Vagina (tissue), 2 donors: ENCODE data around the gene INPP5K. TPM values are rescaled to one million over a fixed set of nuclear protein-coding genes. Genes with fewer than 3 reads are reported as not detected.

Experiments
- DNase-seq, 2 donors: peaks; one replicate each; pipeline ENCODE4 v3.0.0-alpha.2; 2017; ENCODE audit errors: extremely low spot score in 2 of 2
- H3K27ac ChIP-seq: fragments of 200-600 bp; sonication (generic); one replicate; pipeline ENCODE4 v1.5.1; 2019
- H3K27me3 ChIP-seq: fragments of 200-600 bp; sonication (generic); one replicate; pipeline ENCODE4 v1.5.1; 2019
- H3K36me3 ChIP-seq, 2 donors: fragments of 200-600 bp; sonication (generic); one replicate each; pipeline ENCODE4 v1.5.1; 2017 to 2019
- H3K4me1 ChIP-seq: fragments of 200-600 bp; sonication (generic); one replicate; pipeline ENCODE4 v1.5.1; 2019
- H3K4me3 ChIP-seq, 2 donors: fragments of 200-600 bp; sonication (generic); 1 replicate in 1 of 2; 2 replicates in 1 of 2; pipeline ENCODE4 v1.5.1; 2016 to 2019
- H3K9me3 ChIP-seq: fragments of 200-600 bp; sonication (generic); one replicate; pipeline ENCODE4 v1.5.1; 2019
- POLR2A ChIP-seq, 2 donors: fragments of 450-650 bp; IDR thresholded peaks; one replicate each; pipeline ENCODE4 v1.6.1; 2017; ENCODE audit warnings: antibody characterized with exemption in 2 of 2, mild to moderate bottlenecking in 2 of 2, moderate library complexity in 2 of 2
- POLR2AphosphoS5 ChIP-seq, 2 donors: sonication (generic); formaldehyde crosslinking; IDR thresholded peaks; one replicate each; pipeline ENCODE4 v1.9.0; 2017; ENCODE audit warnings: antibody characterized with exemption in 2 of 2, mild to moderate bottlenecking in 2 of 2, low read depth in 1 of 2; ENCODE audit not compliant: insufficient read depth in 1 of 2
- intact Hi-C: fragments of 100-400 bp; cut with DNase I; formaldehyde crosslinking; loops from one replicate; pipeline ENCODE4 v1.15.1; 2023
- total RNA-seq: library from RNA; depleted of rRNA; stranded (reverse); fragments of >200 nt; gene quantifications from one replicate; pipeline ENCODE4 v1.2.3, GENCODE V29; 2016
- TF ChIP-seq, protein P1 (sequence below), 3 experiments: fragments of 450-650 bp in 2 of 3; fragments of 200-600 bp in 1 of 3; sonication (generic) in 1 of 3; IDR thresholded peaks; one replicate each; pipeline ENCODE4 v1.5.1; 2017 to 2019; ENCODE audit warnings: antibody characterized with exemption in 3 of 3, mild to moderate bottlenecking in 2 of 3, moderate library complexity in 2 of 3

Gene INPP5K
- total RNA-seq, 1 donor from 2014 or later = 96.0 TPM

DNA sequence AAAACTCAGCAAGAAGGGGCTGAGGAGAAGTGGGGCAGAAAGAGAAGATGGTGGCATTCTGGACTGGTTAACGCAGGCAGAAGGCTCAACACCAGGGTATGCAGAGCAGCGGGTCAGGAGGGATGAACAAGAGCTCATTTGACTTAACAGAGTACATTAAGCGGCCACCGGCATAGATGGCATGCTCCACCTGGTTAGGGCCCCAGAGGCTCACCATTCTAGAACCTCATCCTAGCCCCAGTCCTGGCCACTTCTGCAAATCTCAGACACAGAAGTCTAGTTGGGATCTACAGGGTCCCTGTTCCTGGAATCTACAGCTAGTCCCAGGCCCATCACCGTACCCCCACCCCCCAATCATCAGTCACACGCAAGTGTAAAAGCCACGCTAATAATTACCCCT, 22.2 kb downstream of the INPP5K start:
- no peaks in the 10 kb centered on the region for H3K27me3 ChIP-seq
- TF ChIP-seq POLR2AphosphoS5 (IDR thresholded peaks at IDR 0.05; ENCODE audit: insufficient read depth in 1 of 2, low read depth in 1 of 2) (no peak), POLR2A (IDR thresholded peaks at IDR 0.05) (no peak)
- TF ChIP-seq, protein P1, sequence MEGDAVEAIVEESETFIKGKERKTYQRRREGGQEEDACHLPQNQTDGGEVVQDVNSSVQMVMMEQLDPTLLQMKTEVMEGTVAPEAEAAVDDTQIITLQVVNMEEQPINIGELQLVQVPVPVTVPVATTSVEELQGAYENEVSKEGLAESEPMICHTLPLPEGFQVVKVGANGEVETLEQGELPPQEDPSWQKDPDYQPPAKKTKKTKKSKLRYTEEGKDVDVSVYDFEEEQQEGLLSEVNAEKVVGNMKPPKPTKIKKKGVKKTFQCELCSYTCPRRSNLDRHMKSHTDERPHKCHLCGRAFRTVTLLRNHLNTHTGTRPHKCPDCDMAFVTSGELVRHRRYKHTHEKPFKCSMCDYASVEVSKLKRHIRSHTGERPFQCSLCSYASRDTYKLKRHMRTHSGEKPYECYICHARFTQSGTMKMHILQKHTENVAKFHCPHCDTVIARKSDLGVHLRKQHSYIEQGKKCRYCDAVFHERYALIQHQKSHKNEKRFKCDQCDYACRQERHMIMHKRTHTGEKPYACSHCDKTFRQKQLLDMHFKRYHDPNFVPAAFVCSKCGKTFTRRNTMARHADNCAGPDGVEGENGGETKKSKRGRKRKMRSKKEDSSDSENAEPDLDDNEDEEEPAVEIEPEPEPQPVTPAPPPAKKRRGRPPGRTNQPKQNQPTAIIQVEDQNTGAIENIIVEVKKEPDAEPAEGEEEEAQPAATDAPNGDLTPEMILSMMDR (IDR thresholded peaks at IDR 0.05) = no peak
- H3K9me3 ChIP-seq = no peaks in the 10 kb centered on the region
- no peak overlapping the region for H3K27ac ChIP-seq
- peaks cover 58% of the 10 kb centered on the region for H3K4me1 ChIP-seq
- H3K36me3 ChIP-seq = peaks cover 0 to 6% of the 10 kb centered on the region in 2 donors
- H3K4me3 ChIP-seq = no peak overlapping the region
- DNase-seq = no peak
- intact Hi-C loops = no loop called here

DNA sequence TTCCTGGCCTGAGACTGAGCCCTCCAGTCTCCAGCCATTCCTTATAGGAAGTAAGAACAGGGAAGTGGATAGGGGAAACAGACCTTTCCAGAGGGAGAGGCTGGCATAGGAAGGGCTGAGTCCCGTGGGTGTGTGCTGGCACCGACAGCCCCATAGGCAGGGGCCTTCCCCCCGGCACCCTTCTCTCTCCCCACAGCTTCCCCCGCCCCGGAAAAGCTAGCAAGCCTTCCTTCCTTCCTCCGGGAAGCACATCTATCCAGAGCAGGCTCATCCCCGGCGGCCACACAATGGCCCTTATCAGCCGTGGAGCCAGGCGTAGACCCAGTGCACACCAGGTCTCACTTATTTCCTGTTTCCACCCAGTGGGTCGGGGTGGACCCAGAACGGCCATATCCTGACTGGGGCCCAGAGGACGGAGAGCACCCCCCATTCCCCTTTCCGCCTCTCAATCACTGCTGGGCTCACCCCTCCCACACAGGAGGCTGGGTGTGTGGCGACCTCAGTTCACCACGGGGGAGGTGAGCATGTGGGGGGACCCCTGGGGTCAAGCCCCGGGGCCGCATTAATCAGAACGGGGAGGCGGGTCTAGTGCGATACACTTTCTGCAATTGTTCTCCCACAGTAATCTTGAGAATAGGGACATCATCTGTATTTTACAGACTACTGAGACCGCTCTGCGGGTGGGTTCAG, 23.0 kb downstream of the INPP5K start:
- intact Hi-C loops = no loop called here
- H3K36me3 ChIP-seq = peaks cover 0 to 6% of the 10 kb centered on the region in 2 donors
- TF ChIP-seq POLR2AphosphoS5 (IDR thresholded peaks at IDR 0.05; ENCODE audit: insufficient read depth in 1 of 2, low read depth in 1 of 2) (no peak), POLR2A (IDR thresholded peaks at IDR 0.05) (no peak)
- no peak overlapping the region for H3K4me3 ChIP-seq
- DNase-seq = no peak
- peaks cover 66% of the 10 kb centered on the region for H3K4me1 ChIP-seq
- peak overlapping the region; percentile 94 for H3K27ac ChIP-seq
- H3K27me3 ChIP-seq = no peaks in the 10 kb centered on the region
- no peaks in the 10 kb centered on the region for H3K9me3 ChIP-seq

DNA sequence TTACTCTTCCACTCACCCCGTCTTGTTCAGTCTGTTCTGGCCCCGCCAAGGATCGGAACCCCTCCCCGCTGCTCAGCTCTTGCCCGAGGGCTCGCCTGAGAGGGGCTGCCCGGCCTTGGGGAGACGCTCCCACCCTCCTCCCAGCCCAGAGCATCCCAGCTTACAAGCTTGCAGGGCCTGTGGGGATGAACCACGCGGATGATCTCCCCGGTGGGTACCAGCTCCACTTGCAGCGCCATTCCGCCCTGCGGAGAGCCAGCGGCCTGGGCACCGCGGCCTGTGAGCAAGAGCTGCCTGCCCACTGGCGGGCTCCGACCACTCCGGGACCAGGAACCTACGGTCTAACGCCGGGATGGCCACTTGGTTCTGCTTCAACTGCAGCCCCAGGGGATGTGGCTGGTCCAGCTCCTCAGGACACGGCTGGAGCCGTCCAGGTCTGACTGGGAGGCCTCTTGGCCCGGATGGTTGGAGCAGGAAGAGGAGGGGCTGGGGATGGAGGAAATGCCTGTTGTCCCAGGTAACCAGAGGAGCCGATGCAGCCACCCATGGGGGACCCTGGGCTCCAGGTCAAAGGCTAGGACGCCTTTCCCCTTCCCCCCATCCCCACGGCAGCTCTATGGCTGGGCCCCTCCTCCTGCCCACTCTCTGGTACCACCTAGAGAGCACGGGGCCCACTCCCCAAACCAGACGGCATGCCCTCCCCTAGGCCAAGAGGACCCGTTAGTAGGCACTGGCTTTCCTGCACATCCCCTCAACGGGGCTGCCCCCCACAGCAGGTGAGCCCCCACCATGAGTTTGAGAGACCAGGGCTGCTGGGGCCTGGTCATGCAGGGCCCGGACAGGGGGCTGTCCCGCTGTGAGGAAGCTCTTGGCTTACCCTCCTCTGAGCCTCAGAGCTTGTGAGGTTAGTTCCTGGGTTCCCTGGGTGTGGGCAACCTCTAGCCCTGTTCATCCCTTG, 23.9 kb downstream of the INPP5K start, which contains the start of gene MYO1C:
Gene MYO1C, minus strand, starts transcription at position 438 of the 958 bp plus-strand sequence. Its CDS starts 199 bp downstream, at position 239.
- no peak for DNase-seq
- TF ChIP-seq, protein P1 (IDR thresholded peaks at IDR 0.05) = no peak
- TF ChIP-seq POLR2AphosphoS5 (IDR thresholded peaks at IDR 0.05; ENCODE audit: insufficient read depth in 1 of 2, low read depth in 1 of 2) = peak in 1 of 2 donors; percentile 34
- no peak for TF ChIP-seq POLR2A (IDR thresholded peaks at IDR 0.05)
- H3K4me1 ChIP-seq = peaks cover 71% of the 10 kb centered on the region

DNA sequence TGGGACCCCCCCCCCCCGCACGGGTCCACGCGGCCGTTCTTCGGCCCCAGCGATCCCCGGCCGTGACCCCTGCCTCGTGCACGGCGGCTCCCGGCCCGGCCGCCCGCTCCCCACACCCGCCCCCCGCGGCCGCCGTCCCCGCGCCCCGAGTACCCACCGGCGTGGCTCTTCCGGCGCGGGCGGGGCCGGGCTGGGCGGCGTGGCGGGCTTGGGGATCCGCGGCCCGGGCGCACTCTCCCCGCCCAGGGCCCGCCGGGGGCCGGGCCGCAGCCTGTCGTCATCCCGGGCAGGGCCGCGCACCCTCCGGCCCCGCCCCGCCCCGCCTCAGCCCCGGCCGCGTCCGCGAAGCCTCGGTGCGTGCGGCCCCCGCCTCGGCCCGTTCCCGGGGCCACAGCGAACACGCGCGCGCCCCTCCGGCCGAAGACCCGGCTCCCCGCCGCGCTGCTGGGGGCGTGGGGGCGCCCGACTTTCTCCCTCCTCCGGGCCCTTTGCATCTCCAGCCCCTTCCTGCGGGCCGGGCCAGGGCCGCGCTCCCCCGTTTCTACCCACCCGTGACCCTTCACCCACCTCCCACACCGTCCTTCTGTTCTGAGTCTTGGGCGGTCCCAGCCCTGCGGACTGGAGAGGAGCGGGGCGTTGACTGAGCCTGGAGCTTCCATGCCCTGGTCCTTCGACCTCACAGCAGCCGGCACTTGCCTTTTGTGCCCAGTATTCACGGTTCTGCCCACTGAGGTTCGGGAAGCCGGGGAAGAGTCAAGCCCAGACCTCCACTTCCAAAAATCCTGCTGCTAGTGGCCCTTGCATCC, 24.8 kb downstream of the INPP5K start:
- peak in 1 of 2 donors; percentile 92 for DNase-seq
- H3K4me3 ChIP-seq = peak overlapping the region; percentile 74 to 88
- intact Hi-C loops = no loop called here

More for the DNA sequence above, 23.9 kb downstream of the INPP5K start, which contains the start of gene MYO1C:
- Histone ChIP-seq H3K4me3 (peak within 1 kb of the TSS; percentile 74 to 88), H3K9me3 (no peaks in the 10 kb centered on the region), H3K27ac (peak within 1 kb of the TSS; percentile 94), H3K36me3 (peaks cover 0 to 6% of the 10 kb centered on the region in 2 donors), H3K27me3 (no peaks in the 10 kb centered on the region)
- intact Hi-C loops = no loop called here

More for the DNA sequence above, 24.8 kb downstream of the INPP5K start:
- peak overlapping the region; percentile 98 for H3K27ac ChIP-seq
- TF ChIP-seq POLR2A (IDR thresholded peaks at IDR 0.05) (peak in 1 of 2 donors; percentile 6), POLR2AphosphoS5 (IDR thresholded peaks at IDR 0.05; ENCODE audit: insufficient read depth in 1 of 2, low read depth in 1 of 2) (no peak)
- TF ChIP-seq, protein P1 (IDR thresholded peaks at IDR 0.05) = no peak
- peaks cover 0 to 4% of the 10 kb centered on the region in 2 donors for H3K36me3 ChIP-seq
- no peaks in the 10 kb centered on the region for H3K27me3 ChIP-seq
- H3K9me3 ChIP-seq = no peaks in the 10 kb centered on the region
- peaks cover 80% of the 10 kb centered on the region for H3K4me1 ChIP-seq
